K562 (cell line): ENCODE measurements around the gene EXOC4. TPM values are rescaled to one million over a fixed set of nuclear protein-coding genes. Genes with fewer than 3 reads are reported as not detected.

Experiments
- ATAC-seq: fragments of 200-7000 bp; cut with Tn5 transposase; 3 replicates; pipeline ENCODE4 v1.9.1; 2020; ENCODE audit warnings: moderate library complexity
- BruUV-seq: library from RNA; stranded (reverse); fragments of 400-500 nt; replicated peaks from 2 replicates; lab custom pipeline; 2021; lab: Mats Ljungman, UMichigan
- CTCF ChIA-PET: fragments of 300-600 bp; formaldehyde crosslinking; extraction: SDS; loops from one replicate; lab custom pipeline; 2021; ENCODE audit warnings: low intra/inter-chr PET ratio; lab: Yijun Ruan, JAX
- POLR2A ChIA-PET: fragments of 300-600, 350-650 bp; sonication (Branson Sonifier 250); formaldehyde crosslinking; extraction: SDS; loops from one replicate; lab custom pipeline; 2021; ENCODE audit warnings: antibody characterized with exemption, inconsistent platforms; lab: Yijun Ruan, JAX
- DNase-seq, 4 experiments: peaks; one replicate each; pipeline versions ENCODE4 v3.0.0 to v3.0.0-alpha.2; 2011 to 2018; ENCODE audit warnings: low spot score in 3 of 4, mixed read lengths in 3 of 4; ENCODE audit errors: extremely low read depth in 1 of 4
- FAIRE-seq: peaks from 2 replicates; lab custom pipeline; 2011; peaks lifted over from hg19 to GRCh38; lab: Jason Lieb, UNC
- H2AFZ ChIP-seq: 2 replicates; pipeline ENCODE4 v1.6.0; 2011; ENCODE audit warnings: low read depth, low read length, control low read depth, inconsistent platforms
- H3K27ac ChIP-seq: fragments of 200-600 bp; 3 replicates; pipeline ENCODE4 v1.8.0; 2011; ENCODE audit warnings: low read depth, mild to moderate bottlenecking, control low read depth, inconsistent platforms, low read length, moderate library complexity, mixed read lengths; ENCODE audit errors: extremely low read depth
- H3K27me3 ChIP-seq, 2 experiments: fragments of 300-600 bp in 1 of 2; 2 replicates in 1 of 2; 3 replicates in 1 of 2; pipeline versions ENCODE4 v1.6.0 to v1.8.0; 2011; ENCODE audit warnings: inconsistent platforms in 2 of 2, low read length in 2 of 2, mild to moderate bottlenecking in 1 of 2, mixed read lengths in 1 of 2, moderate library complexity in 1 of 2; ENCODE audit not compliant: control insufficient read depth in 2 of 2, insufficient read depth in 2 of 2
- H3K36me3 ChIP-seq: fragments of 300-600 bp; 3 replicates; pipeline ENCODE4 v1.8.0; 2011; ENCODE audit warnings: mild to moderate bottlenecking, low read length, inconsistent platforms; ENCODE audit not compliant: control insufficient read depth, insufficient read depth
- H3K4me1 ChIP-seq, 2 experiments: fragments of 200-600 bp in 1 of 2; replicated peaks in 1 of 2; 2 replicates in 1 of 2; 3 replicates in 1 of 2; pipeline versions ENCODE4 v1.5.1 to v1.8.0; 2011; ENCODE audit warnings: inconsistent platforms in 2 of 2, low read length in 2 of 2, mild to moderate bottlenecking in 1 of 2, mixed read lengths in 1 of 2, moderate library complexity in 1 of 2; ENCODE audit not compliant: control insufficient read depth in 2 of 2, insufficient read depth in 2 of 2
- H3K4me2 ChIP-seq: 2 replicates; pipeline ENCODE4 v1.6.1; 2011; ENCODE audit warnings: low read length, control low read depth, inconsistent platforms, mixed read lengths; ENCODE audit not compliant: insufficient read depth
- H3K4me3 ChIP-seq: fragments of 200-600 bp; sonication (generic), shearing (Covaris generic); 2 replicates; pipeline ENCODE4 v1.5.1; 2016; ENCODE audit warnings: control low read depth, inconsistent platforms
- H3K79me2 ChIP-seq: fragments of 200-600 bp; 3 replicates; pipeline ENCODE4 v1.8.0; 2011; ENCODE audit warnings: low read length, inconsistent platforms; ENCODE audit not compliant: control insufficient read depth, insufficient read depth
- H3K9ac ChIP-seq, 2 experiments: 2 replicates each; pipeline versions ENCODE4 v1.6.0 to v1.6.1; 2011; ENCODE audit warnings: low read depth in 2 of 2, low read length in 2 of 2, control low read depth in 1 of 2, inconsistent platforms in 1 of 2, mild to moderate bottlenecking in 1 of 2, mixed read lengths in 1 of 2; ENCODE audit not compliant: insufficient read depth in 1 of 2
- H3K9me1 ChIP-seq: one replicate; pipeline ENCODE4 v1.6.0; 2011; ENCODE audit warnings: inconsistent platforms, mild to moderate bottlenecking, low read length, moderate library complexity; ENCODE audit not compliant: control insufficient read depth, insufficient read depth
- H3K9me3 ChIP-seq: replicated peaks from 2 replicates; pipeline ENCODE4 v1.5.1; 2011; ENCODE audit warnings: low read depth, low read length, inconsistent platforms; ENCODE audit not compliant: control insufficient read depth, insufficient read depth
- H4K20me1 ChIP-seq: replicated peaks from 2 replicates; pipeline ENCODE4 v1.6.1; 2011; ENCODE audit warnings: low read length, inconsistent platforms, mixed read lengths; ENCODE audit not compliant: control insufficient read depth, insufficient read depth
- CEBPG ChIP-seq, 3 experiments: fragments of 200-800 bp in 1 of 3; sonication (Bioruptor generic) in 1 of 3; sonication (generic) in 1 of 3; formaldehyde crosslinking in 1 of 3; IDR thresholded peaks in 2 of 3; conservative IDR thresholded peaks in 1 of 3; 2 replicates each; pipeline versions ENCODE4 v1.6.1 to v1.8.0; 2016 to 2022; ENCODE audit warnings: missing compliant biosample characterization in 2 of 3, missing genetic modification characterization in 2 of 3, mild to moderate bottlenecking in 1 of 3, missing genetic modification reagents in 1 of 3
- WGBS: fragments of 100-300 bp; shearing (Covaris generic); methylation state at CpG from one replicate; pipeline ENCODE4 v1.1.6; 2016; ENCODE audit warnings: low coverage, mixed read lengths; ENCODE audit not compliant: insufficient coverage; ENCODE audit errors: missing lambda C conversion rate; 5-methylcytosine and 5-hydroxymethylcytosine counted together
- in situ Hi-C: fragments of 300-500 bp; cut with MboI; formaldehyde crosslinking; loops from 4 replicates; pipeline ENCODE4 v1.15.0; 2018; ENCODE audit warnings: inconsistent platforms, mixed read lengths
- intact Hi-C: fragments of 100-400 bp; cut with micrococcal nuclease; formaldehyde crosslinking; loops from 2 replicates; pipeline ENCODE4 v1.14.2; 2022
- polyA plus RNA-seq, 8 experiments: library from polyadenylated mRNA; depleted of rRNA in 4 of 8; stranded (reverse) in 5 of 8; unstranded in 3 of 8; fragments of >200 nt; fragmentation: Nextera tagmentation in 2 of 8; fragmentation: Illumina TruSeq in 1 of 8; extraction: Ambion mirVana in 2 of 8; extraction: Trizol in 1 of 8; gene quantifications; 2 replicates each; pipeline versions ENCODE4 v1.2.1 to v1.2.3, GENCODE V29; 2011 to 2014; ENCODE audit warnings: inconsistent platforms in 1 of 8, missing spikeins in 1 of 8
- total RNA-seq, 7 experiments: library from RNA; depleted of rRNA in 6 of 7; stranded (reverse); fragments of >200 nt in 6 of 7; fragmentation: Illumina TruSeq in 2 of 7; extraction: Trizol in 2 of 7; gene quantifications; 2 replicates each; pipeline versions ENCODE4 v1.2.1 to v1.2.3, GENCODE V29; 2011 to 2021; ENCODE audit warnings: low replicate concordance in 1 of 7
- TF ChIP-seq, protein P1 (sequence below): fragments of 250-450 bp; sonication (Bioruptor Pico); IDR thresholded peaks from 2 replicates; pipeline ENCODE4 v1.4.0; 2020; ENCODE audit warnings: mild to moderate bottlenecking
- TF ChIP-seq, protein P2 (sequence below), 2 experiments: fragments of 450-650 bp in 1 of 2; sonication (generic) in 1 of 2; formaldehyde crosslinking in 1 of 2; IDR thresholded peaks in 1 of 2; conservative IDR thresholded peaks in 1 of 2; 2 replicates each; pipeline versions ENCODE4 v1.6.1 to v1.8.1; 2016 to 2023; ENCODE audit warnings: mild to moderate bottlenecking in 2 of 2, moderate library complexity in 2 of 2, inconsistent platforms in 1 of 2, missing genetic modification reagents in 1 of 2

The EXOC4 gene
- total and polyA plus RNA-seq, 9 of the 15 experiments (the other 6 are each of a cell fraction or from before 2014, with no cell fraction given), result 18.5 to 73.1 (median 46.6) TPM

DNA sequence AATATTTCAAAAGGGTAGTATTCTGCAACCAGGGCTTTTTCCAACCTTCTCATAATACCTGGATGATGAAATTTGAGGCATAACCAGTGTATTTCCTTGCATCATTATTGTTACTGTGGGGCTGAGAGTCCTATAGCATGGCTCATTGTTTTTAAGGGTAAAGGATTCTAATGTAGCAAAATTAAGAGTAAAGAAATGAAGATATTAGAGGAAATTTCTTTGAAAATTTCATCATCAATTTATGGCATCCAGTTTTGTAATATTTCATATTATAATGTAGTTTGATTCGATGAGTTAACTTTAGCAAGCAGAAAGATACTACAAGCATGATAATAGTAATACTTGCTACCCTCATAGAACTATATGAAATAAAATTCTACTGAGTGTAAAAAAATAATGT is 486.9 kb downstream of the EXOC4 start:
- in situ Hi-C loops, result no loop called here
- Histone ChIP-seq H3K9ac (no peak overlapping the region), H3K4me1 (no peaks in the 10 kb centered on the region), H4K20me1 (no peaks in the 10 kb centered on the region), H3K4me2 (no peak overlapping the region), H3K27me3 (no peaks in the 10 kb centered on the region), H2AFZ (no peak overlapping the region), H3K9me1 (no peaks in the 10 kb centered on the region), H3K4me3 (no peak overlapping the region), H3K79me2 (no peaks in the 10 kb centered on the region), H3K9me3 (no peaks in the 10 kb centered on the region), H3K36me3 (no peaks in the 10 kb centered on the region), H3K27ac (no peak overlapping the region)
- POLR2A ChIA-PET, result interaction anchor here (1.0 to 1.6 kb wide), 3 partner anchors 8 to 11 kb away, joined by 4 to 6 read pairs (median 4); no protein-coding TSS in a partner anchor
- FAIRE-seq, result no peak
- TF ChIP-seq CEBPG (CRISPR knock-in tag; IDR thresholded peaks at IDR 0.05) (no peak), CEBPG (tag; conservative IDR thresholded peaks at IDR 0.05 in 1 of 2, IDR thresholded peaks at IDR 0.05 in 1 of 2) (peak; percentile 51 to 72; a peak in 2 of 4 replicates)
- TF ChIP-seq, protein P1, sequence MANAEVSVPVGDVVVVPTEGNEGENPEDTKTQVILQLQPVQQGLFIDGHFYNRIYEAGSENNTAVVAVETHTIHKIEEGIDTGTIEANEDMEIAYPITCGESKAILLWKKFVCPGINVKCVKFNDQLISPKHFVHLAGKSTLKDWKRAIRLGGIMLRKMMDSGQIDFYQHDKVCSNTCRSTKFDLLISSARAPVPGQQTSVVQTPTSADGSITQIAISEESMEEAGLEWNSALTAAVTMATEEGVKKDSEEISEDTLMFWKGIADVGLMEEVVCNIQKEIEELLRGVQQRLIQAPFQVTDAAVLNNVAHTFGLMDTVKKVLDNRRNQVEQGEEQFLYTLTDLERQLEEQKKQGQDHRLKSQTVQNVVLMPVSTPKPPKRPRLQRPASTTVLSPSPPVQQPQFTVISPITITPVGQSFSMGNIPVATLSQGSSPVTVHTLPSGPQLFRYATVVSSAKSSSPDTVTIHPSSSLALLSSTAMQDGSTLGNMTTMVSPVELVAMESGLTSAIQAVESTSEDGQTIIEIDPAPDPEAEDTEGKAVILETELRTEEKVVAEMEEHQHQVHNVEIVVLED (CRISPR knock-in tag), result no peak
- TF ChIP-seq, protein P2, sequence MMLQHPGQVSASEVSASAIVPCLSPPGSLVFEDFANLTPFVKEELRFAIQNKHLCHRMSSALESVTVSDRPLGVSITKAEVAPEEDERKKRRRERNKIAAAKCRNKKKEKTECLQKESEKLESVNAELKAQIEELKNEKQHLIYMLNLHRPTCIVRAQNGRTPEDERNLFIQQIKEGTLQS (IDR thresholded peaks at IDR 0.05), result peak; percentile 40; the same call in 1 of the 2 replicates
- TF ChIP-seq, protein P2 (CRISPR knock-in tag; conservative IDR thresholded peaks at IDR 0.05), result no peak
- no TSS peak for BruUV-seq
- ATAC-seq, result no peak
- no peak for DNase-seq
- CTCF ChIA-PET, result no interaction called here
- intact Hi-C loops, result loop anchor here (10.0 kb wide), 1 partner anchor 305 kb away; no protein-coding TSS in a partner anchor
- WGBS, result 0% methylated on average over 1 of the region's 1 CpG
